Duodenal mucosa (tissue), 2 donors: Measurements from ENCODE around the gene UNC5B.
A peak's percentile ranks its signal among the peaks of the same experiment; 100 is the strongest.
"Not testable (repeated sequence)": the region's sequence is repeated elsewhere in the genome, so short reads cannot be mapped to it uniquely, and the experiment has no call there.

Source experiments
- H3K27ac ChIP-seq: one replicate; pipeline ENCODE4 v1.7.0; 2013; ENCODE audit warnings: low read depth, low read length
- H3K27me3 ChIP-seq, 2 donors: one replicate each; pipeline ENCODE4 v1.7.0; 2013; ENCODE audit warnings: low read length in 2 of 2, control low read depth in 1 of 2; ENCODE audit not compliant: insufficient read depth in 2 of 2, control insufficient read depth in 1 of 2
- H3K36me3 ChIP-seq, 2 donors: one replicate each; pipeline ENCODE4 v1.7.0; 2013; ENCODE audit warnings: low read length in 2 of 2, control low read depth in 1 of 2; ENCODE audit not compliant: insufficient read depth in 2 of 2, control insufficient read depth in 1 of 2
- H3K4me1 ChIP-seq, 2 donors: one replicate each; pipeline ENCODE4 v1.7.0; 2013; ENCODE audit warnings: low read length in 2 of 2, control low read depth in 1 of 2; ENCODE audit not compliant: insufficient read depth in 2 of 2, control insufficient read depth in 1 of 2
- H3K4me3 ChIP-seq, 2 donors: one replicate each; pipeline ENCODE4 v1.7.0; 2013; ENCODE audit warnings: low read length in 2 of 2, low read depth in 1 of 2
- H3K9ac ChIP-seq, 2 donors: one replicate each; pipeline ENCODE4 v1.7.0; 2013; ENCODE audit warnings: low read length in 2 of 2, low read depth in 1 of 2
- H3K9me3 ChIP-seq, 2 donors: one replicate each; pipeline ENCODE4 v1.7.0; 2013; ENCODE audit warnings: low read length in 2 of 2, control low read depth in 1 of 2; ENCODE audit not compliant: control insufficient read depth in 1 of 2

UNC5B gene

GRCh38 chr10:71214641-71215559 is 2.5 kb downstream of the UNC5B start:
- peak overlapping the region in 1 of 2 donors; percentile 77 for H3K4me3 ChIP-seq

GRCh38 chr10:71216363-71216695 is 4.0 kb downstream of the UNC5B start:
- Histone ChIP-seq H3K27ac (no peak overlapping the region), H3K9ac (no peak overlapping the region), H3K4me3 (peak overlapping the region in 1 of 2 donors; percentile 54), H3K4me1 (peaks cover 32% of the 10 kb centered on the region in 2 donors), H3K27me3 (peaks cover 33 to 44% of the 10 kb centered on the region in 2 donors), H3K9me3 (no peaks in the 10 kb centered on the region), H3K36me3 (no peaks in the 10 kb centered on the region)

More at GRCh38 chr10:71214641-71215559, 2.5 kb downstream of the UNC5B start:
- H3K4me1 ChIP-seq = peaks cover 32% of the 10 kb centered on the region in 2 donors
- H3K9me3 ChIP-seq = no peaks in the 10 kb centered on the region
- H3K9ac ChIP-seq = no peak overlapping the region
- H3K27me3 ChIP-seq = peaks cover 46 to 58% of the 10 kb centered on the region in 2 donors
- H3K27ac ChIP-seq = no peak overlapping the region
- H3K36me3 ChIP-seq = no peaks in the 10 kb centered on the region

- H3K27ac ChIP-seq = peak overlapping the region; percentile 45
- H3K4me1 ChIP-seq = peaks cover 27 to 28% of the 10 kb centered on the region in 2 donors
- no peaks in the 10 kb centered on the region for H3K9me3 ChIP-seq
- H3K4me3 ChIP-seq = peak overlapping the region; percentile 54 to 57
- peaks cover 28 to 42% of the 10 kb centered on the region in 2 donors for H3K27me3 ChIP-seq
- H3K36me3 ChIP-seq = no peaks in the 10 kb centered on the region
- peak overlapping the region in 1 of 2 donors; percentile 57 for H3K9ac ChIP-seq
These were observed 4.4 kb downstream of the UNC5B start for GRCh38 chr10:71216751-71217265.

- Histone ChIP-seq H3K9me3 (no peaks in the 10 kb centered on the region), H3K4me3 (peak overlapping the region; percentile 54 to 57), H3K27ac (no peak overlapping the region), H3K36me3 (no peaks in the 10 kb centered on the region), H3K27me3 (peaks cover 25 to 42% of the 10 kb centered on the region in 2 donors), H3K4me1 (peaks cover 23 to 24% of the 10 kb centered on the region in 2 donors), H3K9ac (peak overlapping the region in 1 of 2 donors; percentile 57)
These were observed 5.1 kb downstream of the UNC5B start for GRCh38 chr10:71217266-71218045.

GRCh38 chr10:71218046-71218650 is 5.8 kb downstream of the UNC5B start:
- peaks cover 19 to 21% of the 10 kb centered on the region in 2 donors for H3K4me1 ChIP-seq
- H3K27me3 ChIP-seq = peaks cover 25 to 39% of the 10 kb centered on the region in 2 donors
- H3K4me3 ChIP-seq = peak overlapping the region; percentile 16 to 54
- H3K9ac ChIP-seq = no peak overlapping the region
- H3K27ac ChIP-seq = no peak overlapping the region
- no peaks in the 10 kb centered on the region for H3K9me3 ChIP-seq
- H3K36me3 ChIP-seq = no peaks in the 10 kb centered on the region

GRCh38 chr10:71218651-71219050 is 6.3 kb downstream of the UNC5B start:
- H3K36me3 ChIP-seq = no peaks in the 10 kb centered on the region
- peaks cover 16 to 21% of the 10 kb centered on the region in 2 donors for H3K4me1 ChIP-seq
- peaks cover 24 to 36% of the 10 kb centered on the region in 2 donors for H3K27me3 ChIP-seq
- H3K9me3 ChIP-seq = no peaks in the 10 kb centered on the region
- H3K4me3 ChIP-seq = no peak overlapping the region
- no peak overlapping the region for H3K9ac ChIP-seq
- H3K27ac ChIP-seq = no peak overlapping the region

GRCh38 chr10:71219236-71219917 is 7.0 kb downstream of the UNC5B start:
- H3K4me1 ChIP-seq = peaks cover 12 to 21% of the 10 kb centered on the region in 2 donors
- H3K9ac ChIP-seq, H3K36me3 ChIP-seq, H3K4me3 ChIP-seq, H3K9me3 ChIP-seq, H3K27ac ChIP-seq: not testable (repeated sequence)
- peaks cover 17 to 29% of the 10 kb centered on the region in 2 donors for H3K27me3 ChIP-seq

- Histone ChIP-seq H3K27me3 (peaks cover 9 to 23% of the 10 kb centered on the region in 2 donors), H3K4me1 (peaks cover 12 to 21% of the 10 kb centered on the region in 2 donors), H3K4me3 (no peak overlapping the region), H3K27ac (no peak overlapping the region), H3K9me3 (no peaks in the 10 kb centered on the region), H3K36me3 (no peaks in the 10 kb centered on the region), H3K9ac (no peak overlapping the region)
These were observed 7.7 kb downstream of the UNC5B start for GRCh38 chr10:71219918-71220688.
